Natural killer cell treated with Interleukin-12 subunit alpha and Interleukin-12 subunit beta and Interleukin-15 and Interleukin-18, amount 100 ng/mL, for 72 hours (primary cell): ENCODE data around the gene SLC49A4. TPM values are rescaled to one million over a fixed set of nuclear protein-coding genes. Genes with fewer than 3 reads are reported as not detected.

ENCODE experiments used
- ATAC-seq, 2 donors: fragments of 150-1000 bp; cut with Tn5 transposase in 1 of 2; sonication (Bioruptor Pico), chemical (Tn5 transposase) in 1 of 2; 2 replicates each; pipeline ENCODE4 v1.10.0; 2021
- DNase-seq: peaks from one replicate; pipeline ENCODE4 v3.0.0; 2022; ENCODE audit warnings: low spot score
- H3K27ac Mint-ChIP-seq, 2 donors: 1 replicate in 1 of 2; 2 replicates in 1 of 2; pipeline ENCODE4 v1.8.0; 2022; ENCODE audit warnings: mixed read lengths in 2 of 2, mild to moderate bottlenecking in 1 of 2, moderate library complexity in 1 of 2
- H3K27me3 Mint-ChIP-seq, 2 donors: 1 replicate in 1 of 2; 2 replicates in 1 of 2; pipeline ENCODE4 v1.8.0; 2022; ENCODE audit warnings: mixed read lengths in 2 of 2
- H3K36me3 Mint-ChIP-seq: one replicate; pipeline ENCODE4 v1.8.0; 2022; ENCODE audit warnings: mixed read lengths
- H3K4me1 Mint-ChIP-seq, 2 donors: 1 replicate in 1 of 2; 2 replicates in 1 of 2; pipeline ENCODE4 v1.8.0; 2022; ENCODE audit warnings: low read depth in 2 of 2, mixed read lengths in 2 of 2, mild to moderate bottlenecking in 1 of 2
- H3K4me3 Mint-ChIP-seq: one replicate; pipeline ENCODE4 v1.8.0; 2022; ENCODE audit warnings: mixed read lengths
- H3K9me3 Mint-ChIP-seq: 2 replicates; pipeline ENCODE4 v1.8.0; 2022; ENCODE audit warnings: mixed read lengths
- total RNA-seq, 2 donors: library from RNA; stranded (reverse); gene quantifications; one replicate each; pipeline ENCODE4 v1.2.3, GENCODE V29; 2022

SLC49A4 gene
- total RNA-seq, 2 donors from 2014 or later, result 1.8 to 2.7 TPM

GRCh38 chr3:122772827-122773226 is 22.0 kb upstream of the SLC49A4 start:
- Mint-ChIP-seq H3K9me3 (no peaks in the 10 kb centered on the region), H3K4me3 (no peak overlapping the region), H3K36me3 (peaks cover 5% of the 10 kb centered on the region), H3K27ac (no peak overlapping the region), H3K27me3 (no peaks in the 10 kb centered on the region), H3K4me1 (no peaks in the 10 kb centered on the region)
- no peak for ATAC-seq
- DNase-seq, result no peak

GRCh38 chr3:122773944-122774509 is 20.8 kb upstream of the SLC49A4 start:
- Mint-ChIP-seq H3K9me3 (no peaks in the 10 kb centered on the region), H3K4me1 (no peaks in the 10 kb centered on the region), H3K27ac (no peak overlapping the region), H3K4me3 (no peak overlapping the region), H3K27me3 (no peaks in the 10 kb centered on the region), H3K36me3 (no peaks in the 10 kb centered on the region)
- DNase-seq, result no peak
- ATAC-seq, result no peak

GRCh38 chr3:122774564-122774963 is 20.3 kb upstream of the SLC49A4 start:
- Mint-ChIP-seq H3K4me3 (no peak overlapping the region), H3K36me3 (no peaks in the 10 kb centered on the region), H3K27me3 (no peaks in the 10 kb centered on the region), H3K9me3 (no peaks in the 10 kb centered on the region), H3K4me1 (no peaks in the 10 kb centered on the region), H3K27ac (no peak overlapping the region)
- DNase-seq (no peak), ATAC-seq (peak in 1 of 2 donors; percentile 46)

- Mint-ChIP-seq H3K4me1 (no peaks in the 10 kb centered on the region), H3K36me3 (no peaks in the 10 kb centered on the region), H3K27me3 (no peaks in the 10 kb centered on the region), H3K4me3 (no peak overlapping the region), H3K27ac (no peak overlapping the region), H3K9me3 (no peaks in the 10 kb centered on the region)
- DNase-seq (no peak), ATAC-seq (no peak)
Observed at GRCh38 chr3:122776675-122777468, 18.0 kb upstream of the SLC49A4 start.

- no peaks in the 10 kb centered on the region for H3K36me3 Mint-ChIP-seq
- H3K4me3 Mint-ChIP-seq, result no peak overlapping the region
- ATAC-seq, result no peak
- H3K27ac Mint-ChIP-seq, result no peak overlapping the region
- no peaks in the 10 kb centered on the region for H3K4me1 Mint-ChIP-seq
- DNase-seq, result no peak
- no peaks in the 10 kb centered on the region for H3K27me3 Mint-ChIP-seq
- H3K9me3 Mint-ChIP-seq, result no peaks in the 10 kb centered on the region
Observed at GRCh38 chr3:122777563-122777962, 17.3 kb upstream of the SLC49A4 start.

- no peaks in the 10 kb centered on the region for H3K36me3 Mint-ChIP-seq
- H3K9me3 Mint-ChIP-seq, result no peaks in the 10 kb centered on the region
- no peak overlapping the region for H3K4me3 Mint-ChIP-seq
- DNase-seq, result no peak
- no peak overlapping the region for H3K27ac Mint-ChIP-seq
- no peaks in the 10 kb centered on the region for H3K4me1 Mint-ChIP-seq
- H3K27me3 Mint-ChIP-seq, result no peaks in the 10 kb centered on the region
- no peak for ATAC-seq
Observed at GRCh38 chr3:122782804-122783203, 12.1 kb upstream of the SLC49A4 start.

- ATAC-seq, result no peak
- no peak for DNase-seq
- Mint-ChIP-seq H3K36me3 (no peaks in the 10 kb centered on the region), H3K4me3 (no peak overlapping the region), H3K27me3 (no peaks in the 10 kb centered on the region), H3K27ac (no peak overlapping the region), H3K4me1 (peaks cover 0 to 3% of the 10 kb centered on the region in 2 donors), H3K9me3 (no peaks in the 10 kb centered on the region)
Observed at GRCh38 chr3:122784436-122784835, 10.4 kb upstream of the SLC49A4 start.

- no peak for ATAC-seq
- H3K9me3 Mint-ChIP-seq, result no peaks in the 10 kb centered on the region
- no peaks in the 10 kb centered on the region for H3K27me3 Mint-ChIP-seq
- H3K4me3 Mint-ChIP-seq, result no peak overlapping the region
- no peaks in the 10 kb centered on the region for H3K36me3 Mint-ChIP-seq
- peaks cover 0 to 3% of the 10 kb centered on the region in 2 donors for H3K4me1 Mint-ChIP-seq
- no peak overlapping the region for H3K27ac Mint-ChIP-seq
- DNase-seq, result no peak
Observed at GRCh38 chr3:122785231-122785630, 9.6 kb upstream of the SLC49A4 start.

GRCh38 chr3:122786066-122786465 is 8.8 kb upstream of the SLC49A4 start:
- Mint-ChIP-seq H3K27ac (no peak overlapping the region), H3K4me1 (peaks cover 0 to 3% of the 10 kb centered on the region in 2 donors), H3K9me3 (no peaks in the 10 kb centered on the region), H3K4me3 (no peak overlapping the region), H3K27me3 (no peaks in the 10 kb centered on the region), H3K36me3 (no peaks in the 10 kb centered on the region)
- no peak for ATAC-seq
- DNase-seq, result no peak

GRCh38 chr3:122787872-122788271 is 7.0 kb upstream of the SLC49A4 start:
- no peaks in the 10 kb centered on the region for H3K9me3 Mint-ChIP-seq
- no peak for DNase-seq
- H3K27ac Mint-ChIP-seq, result no peak overlapping the region
- no peak overlapping the region for H3K4me3 Mint-ChIP-seq
- no peak for ATAC-seq
- H3K27me3 Mint-ChIP-seq, result no peaks in the 10 kb centered on the region
- H3K4me1 Mint-ChIP-seq, result peaks cover 1 to 4% of the 10 kb centered on the region in 2 donors
- no peaks in the 10 kb centered on the region for H3K36me3 Mint-ChIP-seq

GRCh38 chr3:122789585-122790273 is 5.1 kb upstream of the SLC49A4 start:
- Mint-ChIP-seq H3K27ac (no peak overlapping the region), H3K4me1 (peaks cover 15 to 18% of the 10 kb centered on the region in 2 donors), H3K36me3 (no peaks in the 10 kb centered on the region), H3K9me3 (no peaks in the 10 kb centered on the region), H3K27me3 (no peaks in the 10 kb centered on the region), H3K4me3 (no peak overlapping the region)
- no peak for ATAC-seq
- no peak for DNase-seq

GRCh38 chr3:122793568-122794416 is 1.1 kb upstream of the SLC49A4 start, which contains the start of gene HSPBAP1:
Gene HSPBAP1, minus strand, starts transcription at chr3:122793831. Its CDS starts 151 bp downstream, at chr3:122793680.
- Mint-ChIP-seq H3K27me3 (no peaks in the 10 kb centered on the region), H3K4me3 (peak within 1 kb of the TSS; percentile 89), H3K9me3 (no peaks in the 10 kb centered on the region), H3K36me3 (no peaks in the 10 kb centered on the region), H3K27ac (peak within 1 kb of the TSS; percentile 75 to 87), H3K4me1 (peaks cover 25 to 32% of the 10 kb centered on the region in 2 donors)
- ATAC-seq, result peak; percentile 79 to 81
- DNase-seq, result peak; percentile 93

GRCh38 chr3:122794483-122794778 is 438 bp upstream of the SLC49A4 start:
- Mint-ChIP-seq H3K4me3 (peak overlapping the region; percentile 89), H3K27ac (peak overlapping the region; percentile 75 to 87), H3K27me3 (no peaks in the 10 kb centered on the region), H3K9me3 (no peaks in the 10 kb centered on the region), H3K36me3 (no peaks in the 10 kb centered on the region), H3K4me1 (peaks cover 25 to 32% of the 10 kb centered on the region in 2 donors)
- no peak for ATAC-seq
- no peak for DNase-seq
